Activated naive CD4-positive, alpha-beta T cell treated with anti-CD3 and anti-CD28 coated beads for 36 hours (primary cell): ENCODE data around the gene H6PD. TPM values are rescaled to one million over a fixed set of nuclear protein-coding genes. Genes with fewer than 3 reads are reported as not detected.

Experiments used
- CTCF ChIA-PET: fragments of 350-600 bp; sonication (Branson Sonifier 250); formaldehyde crosslinking; loops from one replicate; lab custom pipeline; 2021; ENCODE audit warnings: antibody characterized with exemption; lab: Charles Lee
- DNase-seq: peaks from one replicate; pipeline ENCODE4 v3.0.0-alpha.2; 2020
- H3K27ac Mint-ChIP-seq: one replicate; pipeline ENCODE4 v1.8.0; 2021; ENCODE audit warnings: mild to moderate bottlenecking, mixed read lengths
- H3K27me3 Mint-ChIP-seq: one replicate; pipeline ENCODE4 v1.8.0; 2021; ENCODE audit warnings: low read depth, mixed read lengths
- H3K36me3 Mint-ChIP-seq: one replicate; pipeline ENCODE4 v1.8.0; 2021; ENCODE audit warnings: low read depth, mixed read lengths
- H3K4me1 Mint-ChIP-seq: one replicate; pipeline ENCODE4 v1.8.0; 2021; ENCODE audit warnings: low read depth, mixed read lengths
- H3K4me3 Mint-ChIP-seq: one replicate; pipeline ENCODE4 v1.8.0; 2021; ENCODE audit warnings: mild to moderate bottlenecking, moderate library complexity, mixed read lengths
- H3K9me3 Mint-ChIP-seq: one replicate; pipeline ENCODE4 v1.8.0; 2021; ENCODE audit warnings: mixed read lengths
- intact Hi-C: fragments of 100-400 bp; cut with micrococcal nuclease; formaldehyde crosslinking; loops from one replicate; pipeline ENCODE4 v1.15.1; 2023
- total RNA-seq, 2 experiments: library from RNA; stranded (reverse); gene quantifications; one replicate each; pipeline ENCODE4 v1.2.3, GENCODE V29; 2021

H6PD gene
- total RNA-seq, 2 experiments from 2014 or later: 7.8 to 8.3 TPM

DNA sequence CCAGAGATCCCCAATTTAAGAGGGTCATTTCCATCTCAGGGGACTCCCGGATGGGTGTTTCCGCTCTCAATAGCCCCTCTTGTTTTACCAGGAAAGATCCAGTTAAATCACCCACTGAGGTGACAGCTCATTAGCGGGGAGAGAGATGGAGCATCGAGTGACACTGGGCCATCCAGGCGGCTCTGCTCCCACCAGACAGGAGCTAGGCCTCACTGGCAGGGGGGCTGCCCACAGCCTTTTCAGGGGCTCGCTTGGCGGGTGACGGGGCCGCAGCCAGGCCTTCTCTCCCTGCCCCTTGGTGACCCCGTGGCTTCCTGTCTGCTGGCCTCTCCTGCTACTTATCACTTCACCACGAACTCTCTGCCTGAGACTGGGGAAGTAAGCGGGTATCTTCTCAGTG lies 31.4 kb downstream of the H6PD start:
- no peak for DNase-seq
- H3K4me1 Mint-ChIP-seq: peaks cover 3% of the 10 kb centered on the region
- intact Hi-C loops: no loop called here
- no peaks in the 10 kb centered on the region for H3K27me3 Mint-ChIP-seq
- no peak overlapping the region for H3K27ac Mint-ChIP-seq
- CTCF ChIA-PET: interaction anchor here (1.0 kb wide), 1 partner anchor 23 kb away, joined by 8 read pairs; no protein-coding TSS in a partner anchor
- no peaks in the 10 kb centered on the region for H3K9me3 Mint-ChIP-seq
- peaks cover 2% of the 10 kb centered on the region for H3K36me3 Mint-ChIP-seq
- no peak overlapping the region for H3K4me3 Mint-ChIP-seq

DNA sequence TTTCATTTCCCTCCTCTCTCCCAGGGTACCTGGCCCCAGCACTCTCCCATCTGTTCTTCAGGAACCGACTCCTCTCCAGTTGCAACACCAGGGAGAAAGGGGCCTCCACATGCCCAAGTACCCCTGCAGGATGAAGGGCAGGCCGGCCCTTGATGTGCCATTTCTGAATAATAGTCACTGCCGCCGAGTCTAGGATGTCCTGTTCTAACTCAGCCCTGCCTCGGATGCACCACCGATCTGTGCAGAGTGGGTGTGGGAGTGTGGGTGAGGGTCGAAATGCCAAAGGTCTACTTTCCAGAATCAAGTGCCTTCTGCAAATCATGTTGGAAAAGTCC lies 32.7 kb downstream of the H6PD start:
- CTCF ChIA-PET: interaction anchor here (0.8 to 2.8 kb wide), 14 partner anchors 8 to 353 kb away, joined by 3 to 26 read pairs (median 4); no protein-coding TSS in a partner anchor
- peaks cover 3% of the 10 kb centered on the region for H3K4me1 Mint-ChIP-seq
- H3K4me3 Mint-ChIP-seq: no peak overlapping the region
- H3K36me3 Mint-ChIP-seq: peaks cover 2% of the 10 kb centered on the region
- H3K27ac Mint-ChIP-seq: no peak overlapping the region
- H3K9me3 Mint-ChIP-seq: no peaks in the 10 kb centered on the region
- intact Hi-C loops: loop anchor here (1.0 kb wide), 2 partner anchors 188 to 224 kb away; no protein-coding TSS in a partner anchor
- no peaks in the 10 kb centered on the region for H3K27me3 Mint-ChIP-seq
- no peak for DNase-seq

DNA sequence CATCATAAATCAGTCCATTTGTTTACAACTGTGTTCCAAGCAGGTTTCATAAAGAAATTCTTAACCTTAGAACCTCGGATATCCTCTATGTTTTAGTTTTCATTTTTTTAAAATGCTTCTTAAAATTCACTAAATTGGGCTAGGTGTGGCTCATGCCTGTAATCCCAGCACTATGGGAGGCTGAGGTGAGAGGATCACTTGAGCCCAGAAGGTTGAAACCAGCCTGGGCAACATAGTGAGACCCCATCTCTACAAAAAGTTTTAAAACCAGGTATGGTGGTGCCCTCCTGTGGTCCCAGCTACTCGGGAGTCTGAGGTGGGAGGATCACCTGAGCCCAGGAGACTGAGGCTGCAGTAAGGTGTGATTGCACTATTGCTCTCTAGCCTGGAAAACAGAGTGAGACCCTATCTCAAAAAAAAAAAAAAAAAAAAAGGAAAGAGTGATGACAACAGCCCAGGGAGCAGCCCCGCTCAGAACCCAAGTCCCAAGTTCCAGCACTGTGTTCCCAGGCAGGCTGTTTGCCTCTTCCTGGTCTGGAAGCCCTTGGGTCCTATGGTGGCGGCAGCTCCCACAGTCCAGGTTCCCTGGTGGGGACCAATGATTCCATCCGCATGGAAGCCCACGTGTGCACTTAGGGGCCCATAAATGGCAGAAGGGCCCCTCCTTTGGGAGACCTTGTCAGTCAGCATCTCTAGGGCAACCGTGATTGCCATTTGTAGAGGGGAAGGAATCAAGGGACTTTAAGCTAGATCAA lies 33.4 kb downstream of the H6PD start:
- Mint-ChIP-seq H3K27me3 (no peaks in the 10 kb centered on the region), H3K36me3 (peaks cover 2% of the 10 kb centered on the region), H3K9me3 (no peaks in the 10 kb centered on the region), H3K27ac (no peak overlapping the region), H3K4me3 (no peak overlapping the region), H3K4me1 (peaks cover 3% of the 10 kb centered on the region)
- DNase-seq: no peak
- intact Hi-C loops: loop anchor here (1.0 kb wide), 2 partner anchors 187 to 223 kb away; no protein-coding TSS in a partner anchor
- CTCF ChIA-PET: interaction anchor here (0.8 to 2.8 kb wide), 8 partner anchors 16 to 230 kb away, joined by 3 to 26 read pairs (median 4); no protein-coding TSS in a partner anchor

DNA sequence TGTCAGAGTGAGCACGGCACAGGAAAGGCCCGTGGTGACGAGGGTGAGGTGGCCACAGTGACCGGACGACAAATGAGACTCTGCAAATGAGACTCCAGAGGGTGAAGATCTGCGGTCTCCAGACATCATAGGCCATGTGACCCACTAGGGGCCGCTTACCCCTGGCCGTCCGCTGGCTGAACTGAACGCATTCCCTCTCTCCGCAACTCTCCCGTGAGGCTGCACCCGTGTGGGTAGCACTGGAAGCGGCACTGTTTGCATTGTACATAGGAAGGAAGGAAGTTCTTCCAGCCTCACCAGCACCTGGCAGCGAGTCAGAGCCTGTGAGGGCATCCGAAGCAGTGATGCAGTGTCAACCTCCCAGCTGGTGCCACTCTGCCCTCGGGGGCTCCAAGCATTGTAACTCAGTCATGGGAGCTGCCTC lies 34.5 kb downstream of the H6PD start:
- intact Hi-C loops: no loop called here
- Mint-ChIP-seq H3K4me1 (peaks cover 3% of the 10 kb centered on the region), H3K27ac (no peak overlapping the region), H3K4me3 (no peak overlapping the region), H3K27me3 (no peaks in the 10 kb centered on the region), H3K36me3 (peaks cover 2% of the 10 kb centered on the region), H3K9me3 (no peaks in the 10 kb centered on the region)
- no peak for DNase-seq
- CTCF ChIA-PET: interaction anchor here (0.7 to 2.8 kb wide), 6 partner anchors 20 to 617 kb away, joined by 3 to 26 read pairs (median 4); no protein-coding TSS in a partner anchor

DNA sequence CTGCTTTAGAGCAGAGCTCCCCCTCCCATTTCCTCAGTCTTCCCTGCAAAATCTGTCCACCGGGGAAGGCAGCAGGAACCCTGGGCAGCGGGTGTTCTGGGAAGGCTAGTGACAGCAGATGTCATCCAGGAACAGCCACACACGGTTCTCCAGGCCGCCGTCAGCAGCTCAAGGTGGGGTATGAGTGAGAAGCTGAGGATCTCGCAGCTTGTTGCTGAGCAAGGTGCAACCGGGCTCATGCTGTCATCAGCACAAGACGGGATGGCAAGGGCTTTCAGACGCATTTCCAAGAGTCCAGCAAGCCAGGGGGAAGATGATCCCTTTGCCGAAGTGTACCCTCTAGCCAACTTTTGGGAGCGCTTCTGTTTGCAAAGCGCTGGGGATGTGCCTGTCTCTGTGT lies 35.1 kb downstream of the H6PD start:
- Mint-ChIP-seq H3K4me3 (no peak overlapping the region), H3K9me3 (no peaks in the 10 kb centered on the region), H3K27me3 (no peaks in the 10 kb centered on the region), H3K27ac (no peak overlapping the region), H3K36me3 (peaks cover 2% of the 10 kb centered on the region), H3K4me1 (peaks cover 3% of the 10 kb centered on the region)
- intact Hi-C loops: no loop called here
- no peak for DNase-seq
- CTCF ChIA-PET: interaction anchor here (1.4 to 1.5 kb wide), 3 partner anchors 19 to 186 kb away, joined by 4 to 8 read pairs (median 4); no protein-coding TSS in a partner anchor

DNA sequence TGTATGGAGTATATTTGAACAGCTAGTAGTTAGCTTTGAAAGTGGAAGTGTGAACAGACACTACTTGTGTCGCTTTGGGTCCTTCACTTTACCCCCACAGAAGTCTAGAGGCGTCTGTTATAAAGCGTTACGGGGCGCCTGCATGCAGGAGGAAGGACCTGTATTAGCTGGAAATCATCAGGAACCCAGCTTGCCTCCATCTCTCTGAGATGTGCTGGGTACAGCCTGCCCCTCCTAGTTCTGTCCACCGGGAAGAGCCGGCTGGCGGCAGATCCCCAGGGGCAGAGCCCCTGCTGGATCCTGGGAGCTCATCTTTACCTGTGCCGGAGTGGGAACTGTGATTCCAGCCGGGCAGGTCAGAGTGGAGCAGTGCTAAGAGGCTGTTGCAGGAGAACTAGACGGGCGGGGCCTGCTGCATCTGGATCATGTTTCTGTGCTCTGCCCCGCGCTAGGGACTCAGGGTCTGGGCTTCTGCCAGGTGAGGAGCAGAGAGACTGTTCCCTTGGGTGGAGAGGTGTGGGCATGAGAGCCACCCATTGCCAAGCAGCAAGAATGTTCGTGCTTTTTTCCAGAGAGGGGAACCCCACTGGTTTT lies 35.8 kb downstream of the H6PD start:
- no peaks in the 10 kb centered on the region for H3K27me3 Mint-ChIP-seq
- H3K9me3 Mint-ChIP-seq: no peaks in the 10 kb centered on the region
- CTCF ChIA-PET: interaction anchor here (1.4 to 1.6 kb wide), 4 partner anchors 19 to 225 kb away, joined by 3 to 8 read pairs (median 4); no protein-coding TSS in a partner anchor
- intact Hi-C loops: no loop called here
- no peak for DNase-seq
- no peak overlapping the region for H3K27ac Mint-ChIP-seq
- H3K36me3 Mint-ChIP-seq: no peaks in the 10 kb centered on the region
- no peak overlapping the region for H3K4me3 Mint-ChIP-seq
- H3K4me1 Mint-ChIP-seq: peaks cover 7% of the 10 kb centered on the region

DNA sequence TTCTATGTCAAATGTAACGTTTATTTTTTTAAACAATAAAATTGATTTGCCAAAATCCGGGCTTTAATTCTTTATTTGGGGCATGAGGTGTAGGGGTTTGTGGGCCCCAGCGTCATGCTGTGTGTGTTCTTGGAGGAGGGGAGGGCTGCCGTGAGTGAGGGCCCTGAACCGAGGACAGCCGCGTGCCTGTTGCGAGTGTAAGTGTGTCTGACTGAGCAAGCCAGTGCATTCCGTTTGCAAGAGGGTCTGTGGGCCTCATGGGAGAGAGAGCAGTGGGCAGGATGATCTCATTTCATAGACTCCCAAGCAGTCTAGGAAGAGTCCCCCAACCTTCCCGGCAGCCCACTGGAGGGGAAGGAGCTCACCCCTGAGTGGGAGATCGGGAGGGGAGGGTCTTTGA lies 36.7 kb downstream of the H6PD start:
- peaks cover 15% of the 10 kb centered on the region for H3K4me1 Mint-ChIP-seq
- no peak for DNase-seq
- H3K9me3 Mint-ChIP-seq: no peaks in the 10 kb centered on the region
- no peaks in the 10 kb centered on the region for H3K27me3 Mint-ChIP-seq
- H3K27ac Mint-ChIP-seq: no peak overlapping the region
- CTCF ChIA-PET: interaction anchor here (1.6 kb wide), 1 partner anchor 224 kb away, joined by 3 read pairs; no protein-coding TSS in a partner anchor
- H3K36me3 Mint-ChIP-seq: no peaks in the 10 kb centered on the region
- intact Hi-C loops: no loop called here
- no peak overlapping the region for H3K4me3 Mint-ChIP-seq

DNA sequence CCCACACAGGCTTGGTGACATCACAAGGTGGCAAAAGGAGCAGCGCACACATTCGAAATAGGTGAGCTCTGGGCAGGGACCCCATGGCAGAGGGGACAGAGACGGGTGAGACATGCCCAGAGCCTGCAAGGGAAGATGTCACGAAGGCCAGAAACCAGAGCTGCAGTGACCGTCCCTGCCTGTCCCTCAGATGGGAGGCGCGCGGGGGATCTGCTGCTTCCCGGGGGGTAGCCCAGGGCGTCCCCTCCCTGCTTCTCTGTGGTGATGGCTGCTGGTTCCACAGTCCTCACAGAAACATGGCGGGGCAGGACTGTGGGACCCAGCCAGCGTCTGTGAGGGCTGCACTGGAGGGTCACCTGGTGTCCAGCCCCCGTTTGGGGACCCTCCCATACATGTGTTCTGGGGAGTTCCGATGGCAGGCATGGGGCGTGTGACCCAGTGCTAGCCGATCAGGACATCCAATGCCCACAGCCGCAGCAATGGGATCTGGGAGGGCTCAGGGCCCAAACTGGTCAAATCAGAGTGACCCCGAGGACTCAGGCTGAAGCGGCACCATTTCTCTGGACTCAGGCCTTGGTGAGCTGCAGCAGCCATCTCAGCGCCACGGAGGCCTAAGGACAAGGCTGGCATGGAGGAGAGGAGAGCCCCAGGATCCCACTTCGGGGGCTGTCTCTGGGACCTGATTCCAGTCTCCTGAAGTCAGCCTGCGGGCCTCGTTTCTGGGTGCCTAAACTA lies 37.5 kb downstream of the H6PD start:
- no peak overlapping the region for H3K27ac Mint-ChIP-seq
- no peaks in the 10 kb centered on the region for H3K9me3 Mint-ChIP-seq
- peaks cover 12% of the 10 kb centered on the region for H3K4me1 Mint-ChIP-seq
- no peak overlapping the region for H3K4me3 Mint-ChIP-seq
- intact Hi-C loops: no loop called here
- CTCF ChIA-PET: interaction anchor here (0.9 to 1.6 kb wide), 2 partner anchors 184 to 223 kb away, joined by 3 read pairs; no protein-coding TSS in a partner anchor
- H3K36me3 Mint-ChIP-seq: no peaks in the 10 kb centered on the region
- H3K27me3 Mint-ChIP-seq: no peaks in the 10 kb centered on the region
- no peak for DNase-seq

DNA sequence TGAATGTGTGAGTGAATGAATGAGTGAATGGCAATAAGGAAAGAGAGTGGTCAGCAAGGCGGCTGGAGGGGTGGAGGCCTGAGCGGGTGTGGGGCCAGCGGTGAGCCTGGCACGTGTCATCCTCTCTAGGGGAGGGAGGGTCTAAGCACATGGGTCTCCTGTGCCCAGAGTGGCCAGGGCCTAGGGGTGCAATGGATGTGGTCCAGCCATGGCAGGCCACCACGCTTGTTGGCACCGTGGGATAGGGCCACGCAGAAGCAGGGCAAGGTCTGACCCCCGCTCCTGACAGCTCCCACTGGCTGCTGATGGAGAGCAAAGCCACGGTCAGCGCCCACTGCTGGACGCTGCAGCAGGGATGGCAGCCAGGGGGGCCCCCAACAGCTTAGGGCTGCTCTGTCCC lies 38.6 kb downstream of the H6PD start:
- Mint-ChIP-seq H3K4me1 (peaks cover 12% of the 10 kb centered on the region), H3K36me3 (no peaks in the 10 kb centered on the region), H3K27ac (no peak overlapping the region), H3K27me3 (no peaks in the 10 kb centered on the region), H3K9me3 (peaks cover 2% of the 10 kb centered on the region), H3K4me3 (no peak overlapping the region)
- intact Hi-C loops: no loop called here
- CTCF ChIA-PET: interaction anchor here (0.5 to 0.9 kb wide), 4 partner anchors 17 to 189 kb away, joined by 3 to 4 read pairs (median 3); no protein-coding TSS in a partner anchor
- no peak for DNase-seq

DNA sequence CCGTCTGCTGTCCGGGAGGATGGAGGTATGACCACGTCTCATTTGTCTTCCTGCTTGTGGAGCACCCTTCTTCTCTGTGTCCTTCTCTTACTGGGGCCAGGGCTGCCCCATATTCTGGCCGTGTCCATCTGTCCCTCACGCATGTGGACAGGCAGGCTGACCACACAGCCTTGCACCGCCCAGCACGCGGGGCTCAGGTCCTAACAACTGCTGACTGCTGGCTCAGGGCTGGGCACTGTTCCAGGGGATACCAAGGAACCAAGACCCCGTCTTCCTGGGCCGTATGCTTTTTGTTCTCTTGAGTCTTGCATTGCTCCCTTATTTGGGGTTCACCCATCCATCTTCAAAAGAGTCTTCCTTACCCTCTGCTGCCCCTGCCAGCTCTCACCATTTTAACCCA lies 40.6 kb downstream of the H6PD start:
- CTCF ChIA-PET: interaction anchor here (0.5 to 1.2 kb wide), 4 partner anchors 8 to 220 kb away, joined by 3 to 6 read pairs (median 3); no protein-coding TSS in a partner anchor
- no peak for DNase-seq
- Mint-ChIP-seq H3K27me3 (no peaks in the 10 kb centered on the region), H3K9me3 (peaks cover 2% of the 10 kb centered on the region), H3K36me3 (no peaks in the 10 kb centered on the region), H3K27ac (no peak overlapping the region), H3K4me1 (peaks cover 24% of the 10 kb centered on the region), H3K4me3 (no peak overlapping the region)
- intact Hi-C loops: loop anchor here (1.0 kb wide), 1 partner anchor 19 kb away; no protein-coding TSS in a partner anchor

DNA sequence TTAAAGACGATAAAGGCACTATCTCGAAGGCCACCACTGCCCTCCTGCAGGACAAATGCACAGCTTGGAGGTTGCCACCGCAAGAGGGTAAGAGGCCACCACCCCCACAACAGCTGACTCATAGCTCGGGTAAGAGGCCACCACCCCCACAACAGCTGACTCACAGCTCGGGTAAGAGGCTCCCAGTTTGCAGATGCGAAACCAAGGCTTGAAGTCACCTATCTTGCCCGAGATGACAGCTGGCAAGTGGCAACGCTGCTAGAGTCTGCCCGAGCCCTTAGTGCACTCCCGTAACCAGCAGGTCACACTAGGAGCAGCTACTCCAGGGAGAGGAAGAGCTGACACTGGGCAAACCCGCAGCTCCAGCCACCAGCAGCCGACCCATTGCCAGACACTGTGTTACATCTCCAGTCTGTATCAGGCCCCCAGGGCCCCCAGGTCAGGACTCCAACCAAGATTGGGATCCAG lies 41.0 kb downstream of the H6PD start:
- no peak overlapping the region for H3K27ac Mint-ChIP-seq
- peaks cover 2% of the 10 kb centered on the region for H3K9me3 Mint-ChIP-seq
- H3K4me1 Mint-ChIP-seq: peaks cover 27% of the 10 kb centered on the region
- intact Hi-C loops: loop anchor here (1.0 kb wide), 1 partner anchor 19 kb away; no protein-coding TSS in a partner anchor
- CTCF ChIA-PET: interaction anchor here (0.5 to 1.2 kb wide), 5 partner anchors 9 to 220 kb away, joined by 3 to 6 read pairs (median 3); no protein-coding TSS in a partner anchor
- H3K36me3 Mint-ChIP-seq: no peaks in the 10 kb centered on the region
- DNase-seq: peak; percentile 85
- no peak overlapping the region for H3K4me3 Mint-ChIP-seq
- H3K27me3 Mint-ChIP-seq: no peaks in the 10 kb centered on the region
